OCI-LY1 (cell line): ENCODE data around the gene CT47A7.
"Not testable (repeated sequence)": the region's sequence is repeated elsewhere in the genome, so short reads cannot be mapped to it uniquely, and the experiment has no call there.

Experiments used
- EZH2 ChIP-seq: fragments of 200-600 bp; sonication (generic), shearing (Covaris generic); IDR thresholded peaks from 2 replicates; pipeline ENCODE4 v1.8.0; 2017; ENCODE audit warnings: borderline replicate concordance, mixed run types, mild to moderate bottlenecking, antibody characterized with exemption, low read length, moderate library complexity, mixed read lengths
- TF ChIP-seq, protein P1 (sequence below): fragments of 200-600 bp; sonication (generic), shearing (Covaris generic); IDR thresholded peaks from 2 replicates; pipeline ENCODE4 v1.5.1; 2017; ENCODE audit warnings: mild to moderate bottlenecking, antibody characterized with exemption, low read length, moderate library complexity, mixed read lengths

DNA sequence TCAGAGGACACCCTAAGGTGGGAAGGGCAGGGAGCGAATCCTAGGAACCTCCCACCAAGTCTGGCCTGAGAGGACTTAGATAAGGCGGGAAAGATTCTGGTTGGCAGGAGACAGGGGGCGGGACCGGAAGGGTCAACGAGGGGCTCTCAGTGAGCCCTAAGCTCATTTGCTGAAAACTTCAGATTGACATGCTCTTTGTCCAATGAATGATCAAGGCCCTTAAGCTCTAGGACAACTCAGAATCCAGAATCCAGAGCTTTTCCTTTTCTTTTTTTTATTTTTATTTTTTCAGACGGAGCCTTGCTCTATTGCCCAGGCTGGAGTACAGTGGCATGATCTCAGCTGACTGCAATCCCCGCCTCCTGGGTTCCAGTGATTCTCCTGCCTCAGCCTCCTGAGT is at the start of gene CT47A7:
- TF ChIP-seq, protein P1, sequence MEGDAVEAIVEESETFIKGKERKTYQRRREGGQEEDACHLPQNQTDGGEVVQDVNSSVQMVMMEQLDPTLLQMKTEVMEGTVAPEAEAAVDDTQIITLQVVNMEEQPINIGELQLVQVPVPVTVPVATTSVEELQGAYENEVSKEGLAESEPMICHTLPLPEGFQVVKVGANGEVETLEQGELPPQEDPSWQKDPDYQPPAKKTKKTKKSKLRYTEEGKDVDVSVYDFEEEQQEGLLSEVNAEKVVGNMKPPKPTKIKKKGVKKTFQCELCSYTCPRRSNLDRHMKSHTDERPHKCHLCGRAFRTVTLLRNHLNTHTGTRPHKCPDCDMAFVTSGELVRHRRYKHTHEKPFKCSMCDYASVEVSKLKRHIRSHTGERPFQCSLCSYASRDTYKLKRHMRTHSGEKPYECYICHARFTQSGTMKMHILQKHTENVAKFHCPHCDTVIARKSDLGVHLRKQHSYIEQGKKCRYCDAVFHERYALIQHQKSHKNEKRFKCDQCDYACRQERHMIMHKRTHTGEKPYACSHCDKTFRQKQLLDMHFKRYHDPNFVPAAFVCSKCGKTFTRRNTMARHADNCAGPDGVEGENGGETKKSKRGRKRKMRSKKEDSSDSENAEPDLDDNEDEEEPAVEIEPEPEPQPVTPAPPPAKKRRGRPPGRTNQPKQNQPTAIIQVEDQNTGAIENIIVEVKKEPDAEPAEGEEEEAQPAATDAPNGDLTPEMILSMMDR, result not testable (repeated sequence)
- not testable (repeated sequence) for TF ChIP-seq EZH2
